ENCODE measurements around the gene NME1.

The NME1 gene

GRCh38 chr17:51191895-51192294 is 38.5 kb downstream of the NME1 start:
- no peak for DNase-seq (ENCODE audit: low read depth)

GRCh38 chr17:51197754-51198153 is 44.4 kb downstream of the NME1 start:
- no peak for DNase-seq (ENCODE audit: low read depth)

- DNase-seq (ENCODE audit: low read depth) = peak; percentile 7
Observed at GRCh38 chr17:51200295-51200694, 46.9 kb downstream of the NME1 start.

- no peak for DNase-seq (ENCODE audit: low read depth)
Observed at GRCh38 chr17:51200846-51201245, 47.5 kb downstream of the NME1 start.

GRCh38 chr17:51203838-51204237 is 50.5 kb downstream of the NME1 start:
- DNase-seq (ENCODE audit: low read depth) = no peak

All from T-helper 22 cell (primary cell).